GM19455 (cell line): Measurements from ENCODE around the gene NUDT1.

Experiments
- ATAC-seq: cut with Tn5 transposase; IDR thresholded peaks from one replicate; pipeline ENCODE4 v1.9.1; 2021; ENCODE audit not compliant: unreplicated experiment

Gene NUDT1

DNA sequence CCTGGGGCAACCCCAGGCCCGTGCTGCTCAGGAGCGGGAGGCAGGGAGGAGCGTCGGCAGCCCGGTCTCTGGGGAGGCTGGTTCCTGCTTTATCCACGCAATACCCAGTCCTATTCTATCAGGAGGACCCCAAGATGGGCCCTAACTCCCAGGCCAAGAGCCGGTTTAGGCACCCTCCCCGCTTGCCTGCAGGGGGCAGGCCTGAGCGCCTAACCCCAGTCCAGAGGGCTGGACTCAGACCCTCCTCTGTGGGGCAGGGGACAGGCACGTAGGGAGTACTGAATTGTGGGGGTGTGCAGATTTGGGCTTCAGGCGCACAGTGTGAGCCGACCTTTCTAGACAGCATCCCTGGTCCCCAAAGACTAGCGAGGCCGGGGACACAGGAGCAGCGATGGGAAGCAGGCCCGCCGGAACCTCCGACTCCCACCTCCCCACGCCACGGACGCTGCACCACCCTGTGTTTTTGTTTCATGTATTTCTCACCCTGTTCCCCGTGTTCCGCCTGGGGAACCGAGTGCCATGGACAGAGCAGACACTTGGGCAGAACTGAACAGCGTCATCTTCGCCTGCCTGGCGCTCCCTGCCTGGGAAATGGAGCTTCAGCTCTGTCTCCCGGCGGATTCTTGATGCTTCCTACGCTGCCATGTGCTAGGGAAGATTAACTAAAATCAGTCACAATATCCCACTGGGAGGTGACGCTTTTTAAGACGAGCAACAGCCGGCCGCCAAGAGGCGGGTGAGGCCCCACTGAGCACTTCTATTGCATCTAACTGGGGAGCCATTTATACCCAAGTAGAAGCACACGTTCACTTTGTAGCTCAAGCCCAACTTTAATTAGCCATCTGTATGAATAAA, 5.3 kb downstream of the NUDT1 start:
- no peak for ATAC-seq

GRCh38 chr7:2248984-2249694, 7.1 kb downstream of the NUDT1 start:
- no peak for ATAC-seq

DNA sequence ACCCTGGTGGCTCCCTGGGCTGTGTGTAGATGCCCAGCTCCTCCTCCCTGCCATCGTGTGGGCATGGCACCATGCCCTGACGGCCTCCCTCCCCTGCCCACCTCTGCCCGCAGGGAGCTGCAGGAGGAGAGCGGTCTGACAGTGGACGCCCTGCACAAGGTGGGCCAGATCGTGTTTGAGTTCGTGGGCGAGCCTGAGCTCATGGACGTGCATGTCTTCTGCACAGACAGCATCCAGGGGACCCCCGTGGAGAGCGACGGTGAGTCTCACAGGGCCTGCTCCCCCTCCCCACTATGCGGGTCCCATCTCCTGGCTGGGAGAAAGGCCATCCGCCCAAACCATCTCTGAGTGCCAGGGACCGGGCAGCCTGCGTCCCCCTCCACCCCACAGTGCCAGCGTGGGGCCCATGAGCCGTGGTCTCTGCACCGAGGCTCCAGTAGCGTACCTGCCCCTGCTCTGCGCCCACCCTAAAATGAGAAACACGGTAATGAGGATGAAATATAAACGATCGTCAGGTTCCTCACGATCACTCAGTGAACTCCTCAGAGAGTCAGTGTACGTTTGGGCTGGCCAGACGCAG, 7.8 kb downstream of the NUDT1 start:
- no peak for ATAC-seq

DNA sequence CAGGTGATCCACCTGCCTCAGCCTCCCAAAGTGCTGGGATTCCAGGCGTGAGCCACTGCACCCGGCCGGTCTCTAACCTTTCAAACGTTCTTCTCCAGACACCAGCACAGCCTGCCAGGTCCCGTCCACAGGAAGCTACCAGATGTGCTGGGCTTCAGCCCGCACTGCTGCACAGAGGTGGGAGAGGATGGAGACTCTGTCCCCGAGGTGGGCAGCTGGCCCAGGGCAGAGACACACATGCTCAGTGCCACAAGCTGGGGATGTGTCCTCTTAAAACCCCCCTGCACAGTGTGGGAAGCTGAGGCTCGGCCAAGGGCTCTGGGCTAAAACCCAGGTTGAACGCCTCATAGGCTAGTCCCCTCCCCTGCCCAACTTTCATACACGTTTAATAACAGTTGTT, 9.4 kb downstream of the NUDT1 start:
- no peak for ATAC-seq

DNA sequence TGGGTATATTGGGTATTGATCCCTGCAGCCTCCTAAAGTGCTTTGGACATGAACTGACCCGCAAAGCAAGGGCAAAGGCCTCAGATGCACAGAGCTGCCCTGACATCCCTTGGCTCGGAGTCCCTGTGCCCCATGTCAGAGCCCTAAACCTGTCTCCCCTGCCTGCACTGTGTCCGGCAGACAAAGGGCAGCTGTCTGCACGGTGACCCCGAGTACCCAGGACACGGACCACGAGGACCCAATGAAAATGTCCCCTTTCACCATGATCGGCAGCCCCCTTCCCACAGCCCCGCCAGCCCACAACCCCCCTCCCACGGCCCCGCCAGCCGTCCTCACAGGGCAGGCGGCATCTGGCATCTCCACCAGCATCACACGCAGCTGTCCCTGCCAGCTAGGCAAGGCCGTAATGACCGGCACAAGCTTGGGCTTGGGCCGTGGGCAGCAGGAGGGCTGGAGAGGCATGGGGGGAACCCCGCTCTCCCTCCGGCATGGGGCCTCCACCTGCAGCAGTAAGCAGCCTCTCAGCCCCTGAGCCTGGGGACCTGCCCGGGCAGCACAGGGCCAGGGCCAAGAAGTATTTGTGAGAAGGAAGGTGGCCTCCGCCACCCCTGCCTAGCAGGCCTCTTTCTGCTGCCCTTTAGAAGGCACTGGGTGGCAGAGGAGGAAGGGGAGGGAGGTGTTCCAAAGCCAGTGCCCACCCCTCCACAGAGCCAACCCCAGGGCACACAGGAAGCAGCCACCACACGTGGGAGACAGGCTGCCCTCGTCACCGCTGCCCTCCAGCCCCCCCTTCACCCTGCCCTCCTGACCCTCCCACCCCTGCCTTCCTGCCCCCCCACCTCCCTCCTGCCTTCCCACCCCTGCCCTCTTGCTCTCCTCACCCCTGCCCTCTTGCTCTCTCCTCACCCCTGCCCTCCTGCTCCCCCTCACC, 10.1 kb downstream of the NUDT1 start:
- ATAC-seq = no peak

DNA sequence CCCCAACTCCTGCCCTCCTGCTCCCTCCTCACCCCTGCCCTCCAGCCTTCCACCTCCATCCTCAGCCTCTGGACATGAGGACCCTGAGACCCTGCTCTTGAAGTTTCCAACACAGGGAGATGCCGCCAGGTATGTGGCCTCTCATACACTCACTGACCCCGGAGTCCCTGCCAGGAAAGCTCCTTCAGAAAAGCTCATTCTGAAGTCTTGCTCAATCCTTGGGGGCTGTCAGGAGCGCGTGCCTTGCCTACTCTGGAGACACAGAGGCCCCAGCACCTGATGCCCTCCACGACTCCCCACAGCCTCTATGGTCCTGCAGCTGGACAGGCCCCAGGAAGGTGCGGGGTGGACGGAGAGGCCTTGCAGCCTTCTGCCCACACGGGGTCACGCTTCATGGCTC, 11.0 kb downstream of the NUDT1 start:
- ATAC-seq = no peak

- ATAC-seq = no peak
Observed at GRCh38 chr7:2253525-2254244, 11.7 kb downstream of the NUDT1 start.

DNA sequence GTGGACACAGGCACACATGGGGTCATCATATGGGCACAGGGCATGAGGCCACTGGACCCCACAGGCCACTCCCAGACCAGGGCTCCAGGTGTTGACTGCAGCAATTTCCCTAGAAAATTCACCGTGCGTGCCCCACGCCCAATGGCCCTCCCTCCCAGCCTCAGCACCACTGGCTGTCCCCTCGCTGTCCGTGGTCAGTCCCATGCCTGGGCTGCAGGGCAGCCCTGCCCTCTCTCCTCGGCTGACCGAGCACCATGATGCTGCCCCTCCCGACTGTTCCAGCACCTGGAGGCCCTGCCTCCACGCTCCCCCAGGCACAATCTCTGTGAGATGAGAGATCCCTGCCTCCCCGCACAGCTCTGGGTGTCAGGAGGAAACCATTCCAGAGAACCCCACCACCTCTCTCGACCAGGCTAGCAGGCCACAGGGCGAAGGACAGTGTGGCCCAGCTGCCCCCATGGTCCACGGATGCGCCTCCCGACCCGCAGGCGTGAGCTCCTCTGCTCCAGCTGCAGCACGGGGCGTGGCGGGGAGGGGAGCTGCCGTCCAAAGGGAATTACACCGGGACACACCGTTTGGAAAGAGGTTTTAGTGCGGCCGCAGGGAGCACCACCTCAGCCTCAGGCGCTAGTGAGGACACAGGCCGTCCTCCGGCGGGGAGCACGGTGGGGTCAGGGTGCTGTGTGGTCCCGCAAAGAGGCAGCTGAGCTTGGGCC, 12.6 kb downstream of the NUDT1 start:
- ATAC-seq = no peak

DNA sequence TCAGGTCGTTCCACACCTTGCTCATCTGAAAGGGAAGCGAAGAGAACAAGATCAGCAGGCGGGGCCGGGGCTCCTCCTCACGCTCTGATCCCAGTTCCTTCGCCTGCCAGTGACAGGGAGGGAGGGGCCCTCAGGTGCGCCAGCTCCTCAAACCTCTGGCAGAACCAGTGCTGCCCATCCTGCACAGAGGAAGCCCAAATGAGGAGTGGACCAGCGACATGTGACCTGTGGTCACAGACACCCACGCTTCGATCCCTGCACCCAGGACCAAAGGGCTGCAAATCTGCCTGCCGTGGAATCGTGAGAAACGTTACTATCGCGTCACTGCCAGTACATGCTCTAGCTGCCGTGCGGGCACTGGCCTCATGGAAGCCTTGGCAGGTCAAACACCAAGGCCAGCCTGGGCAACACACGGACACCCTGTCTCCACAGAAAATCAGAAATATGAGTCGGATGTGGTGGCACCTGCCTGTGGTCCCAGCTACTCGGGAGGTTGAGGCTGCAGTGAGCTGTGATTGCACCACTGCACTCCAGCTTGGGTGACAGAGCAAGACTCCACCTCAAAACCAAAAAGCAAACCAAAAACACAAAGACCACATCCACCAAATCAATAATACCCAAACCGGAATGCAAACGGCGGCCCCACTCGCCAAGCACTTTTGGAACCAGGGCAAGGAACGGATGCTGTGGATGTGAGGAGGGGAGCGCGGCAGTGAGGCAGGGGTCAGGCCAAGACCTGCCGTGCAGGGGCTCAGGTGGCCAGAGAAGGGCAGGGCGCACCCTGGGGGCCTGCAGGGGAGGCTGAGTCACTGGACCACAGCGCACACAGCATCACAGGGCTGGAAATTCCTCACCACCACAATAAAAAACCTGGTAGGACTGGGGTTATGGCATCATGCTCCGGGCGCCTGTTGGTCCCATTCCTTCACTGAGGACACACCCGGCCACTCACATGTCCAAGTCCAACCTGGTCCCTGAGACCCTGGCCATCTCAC, 13.4 kb downstream of the NUDT1 start:
- no peak for ATAC-seq

- ATAC-seq = no peak
Observed at GRCh38 chr7:2256306-2257045, 14.4 kb downstream of the NUDT1 start.

DNA sequence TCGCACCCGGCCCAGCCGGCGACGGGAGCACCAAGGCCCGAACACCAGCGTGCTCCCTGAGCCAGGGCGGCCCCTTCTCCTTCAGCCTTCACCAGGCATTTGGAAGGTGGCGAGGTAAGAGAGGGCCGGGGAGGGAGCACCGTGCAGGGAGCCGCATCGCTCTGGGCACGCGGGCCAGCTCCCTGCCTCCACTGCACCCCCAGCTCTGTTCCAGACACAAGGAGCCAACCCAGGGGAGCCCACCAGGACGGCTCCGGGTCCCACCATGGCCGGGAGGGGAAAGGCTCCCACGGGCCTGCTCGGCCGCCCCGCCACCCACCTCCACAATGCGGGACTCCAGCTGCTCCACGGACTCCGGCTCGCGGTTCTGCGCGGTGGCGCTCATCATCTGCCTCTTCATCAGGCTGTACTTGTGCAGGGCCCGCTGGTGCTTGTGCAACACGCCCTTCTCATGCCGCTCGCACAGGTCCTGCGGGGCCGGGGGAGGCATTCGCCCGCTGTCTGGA, 15.1 kb downstream of the NUDT1 start:
- no peak for ATAC-seq

DNA sequence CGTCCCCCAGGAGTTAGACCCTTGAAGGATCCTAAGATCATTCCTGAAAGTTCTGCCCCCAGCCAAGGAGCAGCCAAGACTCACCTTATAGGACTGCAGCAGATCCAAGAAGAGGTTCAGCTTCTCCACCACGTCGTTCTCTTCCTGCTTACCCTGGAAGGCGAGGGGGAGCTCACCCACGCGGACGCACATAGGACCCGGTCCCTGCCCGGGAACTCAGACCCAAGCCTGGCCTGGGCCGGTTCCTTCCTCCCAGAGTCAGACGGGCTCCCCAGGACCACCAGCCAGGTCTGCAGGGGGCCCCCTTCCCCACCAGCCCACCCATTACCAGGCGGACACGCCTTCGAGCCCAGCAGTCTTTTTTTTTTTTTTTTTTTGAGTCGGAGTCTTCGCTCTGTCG, 15.6 kb downstream of the NUDT1 start:
- ATAC-seq = no peak

GRCh38 chr7:2258661-2259365, 16.8 kb downstream of the NUDT1 start:
- ATAC-seq = no peak

- no peak for ATAC-seq
Observed at GRCh38 chr7:2259480-2259879, 17.5 kb downstream of the NUDT1 start.

DNA sequence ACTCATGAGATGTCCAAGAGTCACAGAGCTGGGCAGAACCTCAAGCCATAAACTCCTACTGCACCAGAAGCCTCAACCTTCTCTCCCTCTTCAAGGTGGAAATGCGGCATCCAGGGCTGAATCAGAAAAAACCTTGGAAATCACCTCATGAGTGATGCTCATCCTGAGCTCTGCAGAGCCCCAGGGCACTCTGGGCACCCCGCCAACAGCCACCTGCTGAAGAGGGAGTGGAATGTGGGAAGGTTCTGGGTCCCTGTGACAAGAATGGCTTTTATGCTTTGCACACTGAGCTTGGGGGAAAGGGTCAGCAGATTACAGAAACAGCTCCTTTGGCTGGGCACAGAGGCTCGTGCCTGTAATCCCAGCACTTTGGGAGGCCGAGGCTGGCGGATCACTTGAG, 18.8 kb downstream of the NUDT1 start:
- ATAC-seq = no peak

DNA sequence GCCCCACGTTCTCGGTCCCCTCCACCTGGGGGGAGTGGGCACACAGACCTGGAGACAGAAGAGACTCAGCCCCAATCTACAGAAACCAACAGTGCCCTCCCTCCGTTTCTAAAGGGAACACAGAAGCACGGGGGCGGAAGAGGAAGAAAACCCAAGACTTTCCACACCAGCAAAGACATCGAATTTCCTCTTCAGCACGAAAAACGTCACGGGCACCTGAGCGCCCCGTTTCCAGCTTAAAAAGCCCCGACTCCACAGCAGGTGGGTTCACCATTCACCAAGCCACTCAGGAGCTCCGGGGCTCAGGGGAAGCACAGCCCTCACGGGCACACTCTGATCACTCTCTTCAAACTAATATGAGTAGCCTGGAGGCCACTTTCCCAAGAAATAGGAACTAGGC, 19.6 kb downstream of the NUDT1 start:
- ATAC-seq = no peak

DNA sequence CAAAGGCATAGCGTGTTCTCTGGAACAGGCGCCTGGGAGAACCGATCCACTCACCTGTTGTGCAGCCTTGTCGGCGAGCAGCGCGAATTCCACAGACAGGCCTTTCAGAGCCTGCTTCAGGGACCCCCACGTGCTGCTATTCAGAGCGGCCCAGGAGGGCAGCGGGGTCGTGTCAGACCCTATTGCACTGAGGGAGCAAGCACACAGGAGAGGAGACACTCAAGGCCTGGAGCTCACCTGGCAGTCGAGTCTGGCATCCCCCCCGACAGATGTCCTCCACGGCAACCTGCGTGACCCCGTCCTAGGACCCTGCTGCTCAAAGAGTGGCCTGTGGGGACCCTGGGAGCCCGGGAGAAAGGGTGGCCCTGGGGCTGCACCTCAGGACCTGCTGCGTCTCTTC, 21.1 kb downstream of the NUDT1 start:
- no peak for ATAC-seq
